ENCODE data around the gene GRIK4. TPM values are rescaled to one million over a fixed set of nuclear protein-coding genes. Genes with fewer than 3 reads are reported as not detected.

GRIK4 gene
- total RNA-seq, 1 donor from 2014 or later = not detected

- peaks cover 54% of the 10 kb centered on the region for H3K27me3 Mint-ChIP-seq
- no peaks in the 10 kb centered on the region for H3K4me1 Mint-ChIP-seq (ENCODE audit: low read depth)
- DNase-seq (ENCODE audit: low spot score, unreplicated experiment) = no peak
- TF ChIP-seq, protein P1, sequence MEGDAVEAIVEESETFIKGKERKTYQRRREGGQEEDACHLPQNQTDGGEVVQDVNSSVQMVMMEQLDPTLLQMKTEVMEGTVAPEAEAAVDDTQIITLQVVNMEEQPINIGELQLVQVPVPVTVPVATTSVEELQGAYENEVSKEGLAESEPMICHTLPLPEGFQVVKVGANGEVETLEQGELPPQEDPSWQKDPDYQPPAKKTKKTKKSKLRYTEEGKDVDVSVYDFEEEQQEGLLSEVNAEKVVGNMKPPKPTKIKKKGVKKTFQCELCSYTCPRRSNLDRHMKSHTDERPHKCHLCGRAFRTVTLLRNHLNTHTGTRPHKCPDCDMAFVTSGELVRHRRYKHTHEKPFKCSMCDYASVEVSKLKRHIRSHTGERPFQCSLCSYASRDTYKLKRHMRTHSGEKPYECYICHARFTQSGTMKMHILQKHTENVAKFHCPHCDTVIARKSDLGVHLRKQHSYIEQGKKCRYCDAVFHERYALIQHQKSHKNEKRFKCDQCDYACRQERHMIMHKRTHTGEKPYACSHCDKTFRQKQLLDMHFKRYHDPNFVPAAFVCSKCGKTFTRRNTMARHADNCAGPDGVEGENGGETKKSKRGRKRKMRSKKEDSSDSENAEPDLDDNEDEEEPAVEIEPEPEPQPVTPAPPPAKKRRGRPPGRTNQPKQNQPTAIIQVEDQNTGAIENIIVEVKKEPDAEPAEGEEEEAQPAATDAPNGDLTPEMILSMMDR (IDR thresholded peaks at IDR 0.05; ENCODE audit: unreplicated experiment) = no peak
- H3K27ac Mint-ChIP-seq = no peak overlapping the region
- H3K4me3 Mint-ChIP-seq (ENCODE audit: low read depth) = no peak overlapping the region
- no peaks in the 10 kb centered on the region for H3K9me3 Mint-ChIP-seq (ENCODE audit: low read depth)
- no peaks in the 10 kb centered on the region for H3K36me3 Mint-ChIP-seq (ENCODE audit: insufficient read depth)
These were observed 63.3 kb downstream of the GRIK4 start for GRCh38 chr11:120574876-120575275.

- Mint-ChIP-seq H3K9me3 (ENCODE audit: low read depth) (no peaks in the 10 kb centered on the region), H3K27me3 (peaks cover 52% of the 10 kb centered on the region), H3K4me1 (ENCODE audit: low read depth) (no peaks in the 10 kb centered on the region), H3K36me3 (ENCODE audit: insufficient read depth) (no peaks in the 10 kb centered on the region), H3K4me3 (ENCODE audit: low read depth) (no peak overlapping the region), H3K27ac (no peak overlapping the region)
- TF ChIP-seq, protein P1 (IDR thresholded peaks at IDR 0.05; ENCODE audit: unreplicated experiment) = no peak
- no peak for DNase-seq (ENCODE audit: low spot score, unreplicated experiment)
These were observed 63.9 kb downstream of the GRIK4 start for GRCh38 chr11:120575461-120575860.

DNA sequence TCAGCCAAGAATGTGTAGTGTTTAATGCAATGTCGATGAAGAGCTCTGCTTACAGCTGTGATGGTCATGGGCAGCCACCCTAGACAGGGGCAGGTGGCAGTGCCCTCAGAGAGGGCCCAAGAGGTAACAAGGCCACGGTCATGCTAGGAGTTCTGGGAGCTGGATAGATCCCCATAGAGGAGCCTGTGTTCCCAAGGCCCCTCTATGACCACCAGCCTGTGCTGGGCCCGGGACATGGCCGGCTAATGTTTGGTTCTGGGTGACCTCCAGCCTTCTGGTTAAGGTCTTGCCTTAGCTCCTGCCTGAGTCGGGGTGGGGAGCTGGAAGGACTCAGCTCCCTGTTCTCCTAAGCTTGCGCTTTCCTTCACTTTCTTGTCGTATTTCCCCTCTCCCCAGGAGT, 65.1 kb downstream of the GRIK4 start:
- H3K9me3 Mint-ChIP-seq (ENCODE audit: low read depth) = no peaks in the 10 kb centered on the region
- H3K36me3 Mint-ChIP-seq (ENCODE audit: insufficient read depth) = no peaks in the 10 kb centered on the region
- H3K27ac Mint-ChIP-seq = no peak overlapping the region
- peaks cover 47% of the 10 kb centered on the region for H3K27me3 Mint-ChIP-seq
- H3K4me3 Mint-ChIP-seq (ENCODE audit: low read depth) = no peak overlapping the region
- DNase-seq (ENCODE audit: low spot score, unreplicated experiment) = no peak
- TF ChIP-seq, protein P1 (IDR thresholded peaks at IDR 0.05; ENCODE audit: unreplicated experiment) = no peak
- H3K4me1 Mint-ChIP-seq (ENCODE audit: low read depth) = no peaks in the 10 kb centered on the region

- Mint-ChIP-seq H3K4me1 (ENCODE audit: low read depth) (no peaks in the 10 kb centered on the region), H3K4me3 (ENCODE audit: low read depth) (no peak overlapping the region), H3K9me3 (ENCODE audit: low read depth) (no peaks in the 10 kb centered on the region), H3K27ac (no peak overlapping the region), H3K36me3 (ENCODE audit: insufficient read depth) (no peaks in the 10 kb centered on the region), H3K27me3 (peaks cover 43% of the 10 kb centered on the region)
- DNase-seq (ENCODE audit: low spot score, unreplicated experiment) = no peak
- TF ChIP-seq, protein P1 (IDR thresholded peaks at IDR 0.05; ENCODE audit: unreplicated experiment) = no peak
These were observed 65.5 kb downstream of the GRIK4 start for GRCh38 chr11:120577041-120577440.

- no peaks in the 10 kb centered on the region for H3K36me3 Mint-ChIP-seq (ENCODE audit: insufficient read depth)
- DNase-seq (ENCODE audit: low spot score, unreplicated experiment) = no peak
- H3K27me3 Mint-ChIP-seq = peaks cover 35% of the 10 kb centered on the region
- H3K4me1 Mint-ChIP-seq (ENCODE audit: low read depth) = no peaks in the 10 kb centered on the region
- no peak overlapping the region for H3K4me3 Mint-ChIP-seq (ENCODE audit: low read depth)
- H3K27ac Mint-ChIP-seq = no peak overlapping the region
- TF ChIP-seq, protein P1 (IDR thresholded peaks at IDR 0.05; ENCODE audit: unreplicated experiment) = no peak
- peaks cover under 1% of the 10 kb centered on the region for H3K9me3 Mint-ChIP-seq (ENCODE audit: low read depth)
These were observed 66.2 kb downstream of the GRIK4 start for GRCh38 chr11:120577624-120578363.
